Measurements from ENCODE around the gene PLXNA1.

GRCh38 chr3:126961791-126962461, 21.0 kb upstream of the PLXNA1 start:
- TF ChIP-seq FOXA1 (IDR thresholded peaks at IDR 0.05) (no peak), YY1 (IDR thresholded peaks at IDR 0.05) (no peak), ATF3 (IDR thresholded peaks at IDR 0.05) (no peak)
